Stimulated activated CD8-positive, alpha-beta memory T cell treated with anti-CD3 and anti-CD28 coated beads, Interleukin-4, amount 100 ng/mL, for 1 hour (primary cell): ENCODE measurements around the gene BAG3.
"Not testable (repeated sequence)": the region's sequence is repeated elsewhere in the genome, so short reads cannot be mapped to it uniquely, and the experiment has no call there.

Experiments
- DNase-seq, 2 donors: peaks; one replicate each; pipeline ENCODE4 v3.0.0-alpha.2; 2020; ENCODE audit warnings: low read depth in 2 of 2, low spot score in 1 of 2

Gene BAG3

GRCh38 chr10:119689016-119689580 is 37.9 kb downstream of the BAG3 start:
- no peak for DNase-seq

DNA sequence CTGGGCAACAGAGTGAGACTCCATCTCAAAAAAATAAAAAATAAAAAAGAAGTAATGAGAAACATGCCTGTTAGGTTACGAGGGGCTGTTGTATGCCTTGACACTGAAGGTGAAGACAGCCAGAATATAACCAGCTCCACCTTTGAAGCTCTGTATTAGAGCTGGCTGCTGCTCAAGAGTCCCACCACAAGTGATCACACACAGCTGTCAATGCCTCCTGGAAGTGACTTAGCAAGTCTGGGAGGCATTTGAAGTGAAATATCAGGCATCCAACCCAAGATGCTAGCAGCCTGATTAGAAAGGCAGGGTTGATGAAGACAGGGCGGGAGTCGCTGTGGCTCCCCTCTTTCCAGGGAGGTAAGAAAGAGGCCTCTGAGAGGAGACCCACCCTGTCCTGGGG is 40.5 kb downstream of the BAG3 start:
- DNase-seq, result no peak

DNA sequence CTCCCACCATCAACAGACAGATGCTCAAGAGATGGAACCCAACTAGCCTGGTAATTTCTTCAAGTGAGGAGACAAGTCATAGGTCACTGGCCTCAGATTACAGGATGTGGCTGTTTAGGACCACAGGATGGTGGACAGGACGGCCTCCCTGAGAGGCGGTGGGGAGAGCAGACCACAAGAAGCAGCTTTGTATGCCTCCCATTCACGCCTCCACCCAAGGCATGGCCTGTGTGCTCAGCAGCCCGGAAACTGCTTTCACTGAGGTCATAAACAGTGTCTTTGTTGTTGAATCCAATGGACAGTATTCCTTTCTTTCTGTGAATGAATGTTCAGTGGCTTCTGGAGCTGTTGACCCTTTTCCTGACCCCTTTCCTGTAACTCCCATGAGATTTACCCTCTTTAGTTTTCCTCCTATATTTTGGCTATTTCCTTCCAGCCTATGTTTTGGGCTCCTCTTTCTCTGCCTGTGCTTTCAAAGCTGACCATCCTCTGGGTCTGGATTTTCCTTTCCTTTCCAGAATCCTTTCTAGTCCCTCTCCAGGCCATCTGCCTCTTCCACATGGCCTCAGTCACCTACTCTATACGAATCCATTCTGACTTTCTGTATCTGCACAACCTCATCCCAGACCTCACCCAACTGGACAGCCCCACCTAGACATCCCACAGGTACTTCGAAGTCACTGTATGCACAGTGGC is 42.2 kb downstream of the BAG3 start:
- DNase-seq, result no peak

DNA sequence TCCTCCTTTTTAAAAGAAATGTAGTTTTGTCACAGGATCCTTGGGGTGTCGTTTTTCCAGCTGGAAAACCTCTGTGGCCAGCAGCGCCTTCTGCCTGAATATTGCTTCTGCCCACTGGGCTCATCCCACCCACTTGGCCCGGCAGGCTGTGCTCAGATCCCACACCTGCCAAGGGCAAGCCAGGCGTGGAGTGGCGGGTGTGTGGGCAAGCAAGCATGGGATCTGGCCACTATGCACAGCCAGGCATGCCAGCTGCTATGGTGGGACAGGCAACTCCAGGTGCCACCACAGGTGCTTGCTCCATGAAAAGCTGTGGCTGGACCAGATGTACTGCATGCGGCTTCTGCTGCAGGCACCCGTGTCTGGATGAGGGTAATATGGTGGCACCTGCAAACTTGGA is 43.4 kb downstream of the BAG3 start:
- no peak for DNase-seq

DNA sequence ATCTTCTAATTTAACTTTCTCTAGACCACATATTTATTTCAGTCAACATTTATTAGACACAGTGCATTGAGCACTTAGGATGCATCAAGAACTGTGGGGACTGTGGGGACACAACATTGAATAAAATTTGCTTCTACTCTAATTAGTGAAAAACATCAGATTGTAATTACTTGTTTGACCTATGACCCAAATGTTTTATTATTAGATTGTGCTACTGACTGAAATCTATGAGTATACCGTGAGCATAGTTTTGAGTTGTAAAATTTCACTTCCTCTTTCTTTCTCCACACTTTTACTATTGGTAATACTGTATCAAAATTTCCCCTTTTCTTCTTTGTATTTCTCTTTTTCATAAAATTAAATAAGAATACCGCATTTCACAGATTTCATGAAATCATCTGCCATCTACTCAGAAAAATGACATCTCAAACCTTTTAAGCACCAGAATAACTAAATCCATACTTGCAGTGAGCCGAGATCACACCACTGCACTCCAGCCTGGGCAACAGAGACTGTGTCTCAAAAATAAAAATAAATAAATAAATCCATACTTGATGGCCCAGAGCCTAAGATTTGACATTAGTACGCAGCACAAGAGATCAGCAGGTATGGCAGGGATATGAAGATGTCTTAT is 49.3 kb downstream of the BAG3 start:
- no peak for DNase-seq

GRCh38 chr10:119701861-119702260 is 50.7 kb downstream of the BAG3 start:
- DNase-seq, result no peak

DNA sequence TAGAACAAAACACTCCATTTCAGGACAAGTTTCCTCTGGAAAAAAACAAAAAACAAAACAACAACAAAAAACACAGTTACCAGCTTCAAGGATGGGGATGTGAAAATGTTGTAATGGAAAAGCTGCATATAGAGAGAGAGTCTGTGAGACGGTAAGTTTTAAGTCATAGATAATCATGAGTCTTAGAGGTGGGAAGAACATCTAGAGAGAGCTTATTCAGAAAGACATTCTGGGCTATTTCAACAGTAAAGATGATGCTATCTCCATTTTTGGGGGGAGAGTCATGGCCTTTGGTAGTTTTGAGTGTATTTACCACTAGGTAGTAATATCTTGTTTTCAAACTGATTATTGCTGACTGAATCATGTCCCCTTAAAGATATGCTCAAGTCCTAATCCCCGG is 51.4 kb downstream of the BAG3 start:
- no peak for DNase-seq

DNA sequence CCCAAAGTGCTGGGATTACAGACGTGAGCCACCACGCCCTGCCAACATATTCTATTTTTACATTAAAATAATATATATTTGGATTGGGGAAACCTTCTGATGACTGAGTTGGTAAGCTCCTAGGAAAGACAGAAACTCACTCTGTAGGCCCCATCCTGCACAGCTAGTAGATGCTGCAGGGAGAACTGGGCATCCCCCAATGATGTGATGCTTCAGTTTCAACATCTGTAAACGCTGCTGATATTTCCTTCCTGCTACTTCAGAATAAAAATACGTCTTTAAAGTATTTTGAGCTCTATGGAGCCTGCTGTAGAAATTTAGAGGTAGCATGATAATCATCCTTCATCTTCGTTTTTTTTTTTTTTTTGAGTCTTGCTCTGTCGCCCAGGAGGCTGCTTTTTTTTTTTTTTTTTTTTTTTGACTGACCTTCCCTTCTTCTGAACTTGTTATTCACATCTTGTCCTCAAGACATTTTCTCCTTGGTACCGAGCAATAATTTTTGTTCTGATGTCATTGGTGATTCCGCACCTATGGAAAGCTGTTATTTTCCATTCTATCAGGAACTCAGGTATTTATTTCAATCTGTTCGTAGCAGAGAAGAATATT is 52.8 kb downstream of the BAG3 start:
- DNase-seq, result no peak

GRCh38 chr10:119705434-119705831 is 54.3 kb downstream of the BAG3 start:
- DNase-seq, result no peak

- no peak for DNase-seq
Observed at GRCh38 chr10:119706521-119707278, 55.5 kb downstream of the BAG3 start.

- not testable (repeated sequence) for DNase-seq
Observed at GRCh38 chr10:119707331-119707730, 56.2 kb downstream of the BAG3 start.

DNA sequence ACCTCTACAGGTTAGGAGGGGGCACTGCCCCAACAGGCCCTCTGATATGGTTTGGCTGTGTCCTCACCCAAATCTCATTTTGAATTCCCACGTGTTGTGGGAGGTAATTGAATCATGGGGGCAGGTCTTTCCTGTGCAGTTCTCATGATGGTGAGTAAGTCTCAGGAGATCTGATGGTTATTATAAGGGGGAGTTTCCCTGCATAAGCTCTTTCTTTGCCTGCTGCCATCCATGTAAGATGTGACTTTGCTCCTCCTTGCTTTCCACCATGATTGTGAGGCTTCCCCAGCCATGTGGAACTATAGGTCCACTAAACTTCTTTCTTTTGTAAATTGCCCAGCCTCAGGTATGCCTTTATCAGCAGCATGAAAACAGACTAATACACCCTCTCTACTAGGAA is 59.8 kb downstream of the BAG3 start:
- DNase-seq, result not testable (repeated sequence)

GRCh38 chr10:119713744-119714483 is 62.7 kb downstream of the BAG3 start:
- DNase-seq, result no peak

- DNase-seq, result no peak
Observed at GRCh38 chr10:119714484-119714816, 63.3 kb downstream of the BAG3 start.

- no peak for DNase-seq
Observed at GRCh38 chr10:119715628-119716505, 64.7 kb downstream of the BAG3 start.

GRCh38 chr10:119723161-119723560 is 72.0 kb downstream of the BAG3 start:
- DNase-seq, result no peak

GRCh38 chr10:119723624-119724023 is 72.4 kb downstream of the BAG3 start:
- no peak for DNase-seq

DNA sequence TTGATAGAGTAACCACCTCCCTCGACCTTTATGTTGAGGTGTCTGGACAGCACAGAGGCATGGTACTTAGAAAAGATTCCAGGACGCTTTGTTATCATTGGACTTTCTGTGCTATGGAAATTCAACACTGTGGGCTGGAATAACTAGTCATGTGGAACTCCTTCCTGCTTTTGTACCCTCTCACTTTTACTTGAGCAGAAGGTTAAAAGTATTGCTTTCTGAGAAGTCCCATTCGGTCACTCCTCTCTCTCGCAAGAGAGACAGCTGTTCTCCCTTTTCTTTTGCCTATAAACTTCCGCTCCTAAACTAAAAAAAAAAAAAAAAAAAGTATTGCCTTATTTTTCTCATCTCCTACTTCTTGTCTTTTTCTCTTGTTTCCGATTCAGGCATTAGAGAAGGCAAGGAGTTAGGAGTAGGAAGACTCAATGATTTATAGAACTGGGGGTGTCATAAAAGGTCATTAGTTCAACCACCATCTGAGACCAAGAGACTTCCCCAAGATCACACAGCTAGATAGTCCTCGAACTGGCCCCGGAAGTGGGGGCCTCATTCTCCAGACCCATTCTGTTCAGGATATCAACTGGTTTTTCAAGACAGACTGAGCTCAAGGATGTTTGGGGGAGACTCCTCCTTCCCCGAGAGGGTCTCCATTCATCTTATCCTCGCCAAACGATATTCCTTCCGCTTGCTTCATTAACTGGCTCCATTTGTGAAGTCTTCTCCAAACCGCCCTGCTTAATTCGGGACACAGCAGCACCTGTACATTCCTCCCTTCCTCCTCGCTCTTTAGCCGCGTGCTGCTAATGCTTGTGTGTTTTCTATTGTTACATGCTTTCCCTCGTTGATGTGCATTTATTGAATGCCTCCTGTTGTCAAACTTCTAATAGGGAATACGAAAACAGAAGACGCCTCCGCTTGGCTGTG is 73.7 kb downstream of the BAG3 start:
- no peak for DNase-seq

DNA sequence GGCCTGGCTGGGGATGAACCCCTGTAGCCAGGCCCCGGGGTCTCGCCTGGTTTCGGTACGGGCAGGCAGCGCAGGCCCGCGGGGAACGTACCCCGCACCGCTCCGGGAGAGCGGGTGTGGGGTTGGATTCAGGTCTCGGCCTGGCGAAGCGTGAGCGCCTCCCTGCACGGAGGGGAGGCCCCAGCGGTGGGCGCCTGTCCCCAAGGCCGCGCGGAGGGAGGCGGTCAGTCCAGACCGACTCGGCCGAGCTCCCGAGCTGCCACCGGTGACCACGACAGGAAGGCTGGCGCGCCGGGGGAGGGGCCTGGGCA is 74.3 kb downstream of the BAG3 start:
- no peak for DNase-seq
